GM12878 (cell line): ENCODE results near the gene SLC46A2.

Experiments used
- CHD1 ChIP-seq: IDR thresholded peaks from 2 replicates; pipeline ENCODE4 v1.6.1; 2012; ENCODE audit warnings: low read depth, low read length, improper control_type of control experiment
- CTCF ChIP-seq, 3 experiments: IDR thresholded peaks in 2 of 3; conservative IDR thresholded peaks in 1 of 3; 2 replicates each; pipeline ENCODE4 v1.5.1; 2011; ENCODE audit warnings: low read depth in 3 of 3, low read length in 3 of 3, mild to moderate bottlenecking in 3 of 3, control low read depth in 2 of 3, moderate library complexity in 2 of 3, inconsistent platforms in 1 of 3, mixed read lengths in 1 of 3; ENCODE audit not compliant: control insufficient read depth in 2 of 3, insufficient read depth in 1 of 3; ENCODE audit errors: extremely low read depth in 1 of 3
- HDGF ChIP-seq: fragments of 450-650 bp; IDR thresholded peaks from 2 replicates; pipeline ENCODE4 v1.6.1; 2016; ENCODE audit warnings: antibody characterized with exemption
- MAX ChIP-seq: IDR thresholded peaks from 2 replicates; pipeline ENCODE4 v1.6.1; 2012; ENCODE audit warnings: low read depth, low read length, improper control_type of control experiment
- PKNOX1 ChIP-seq: fragments of 450-650 bp; IDR thresholded peaks from 2 replicates; pipeline ENCODE4 v1.6.1; 2016; ENCODE audit warnings: mild to moderate bottlenecking
- POLR2A ChIP-seq: IDR thresholded peaks from 2 replicates; pipeline ENCODE4 v1.6.1; 2011; ENCODE audit warnings: low read depth, mild to moderate bottlenecking, low read length
- POLR2AphosphoS5 ChIP-seq: IDR thresholded peaks from 2 replicates; pipeline ENCODE4 v1.6.1; 2011; ENCODE audit warnings: mild to moderate bottlenecking, low read length, inconsistent platforms
- RUNX3 ChIP-seq: IDR thresholded peaks from 2 replicates; pipeline ENCODE4 v1.6.1; 2012; ENCODE audit warnings: low read length, inconsistent platforms
- TBL1XR1 ChIP-seq: IDR thresholded peaks from 2 replicates; pipeline ENCODE4 v1.6.1; 2012; ENCODE audit warnings: low read depth, low read length, improper control_type of control experiment
- YY1 ChIP-seq: IDR thresholded peaks from 2 replicates; pipeline ENCODE4 v1.6.1; 2011; ENCODE audit warnings: low read depth, mild to moderate bottlenecking, low read length

GRCh38 chr9:112917987-112918362, 27.3 kb upstream of the SLC46A2 start:
- TF ChIP-seq CTCF (IDR thresholded peaks at IDR 0.05 in 2 of 3, conservative IDR thresholded peaks at IDR 0.05 in 1 of 3; ENCODE audit: control insufficient read depth in 2 of 3, extremely low read depth in 1 of 3, insufficient read depth in 1 of 3, low read depth in 3 of 3, low read length in 3 of 3) = no peak
- TF ChIP-seq RUNX3 = no peak
- no peak for TF ChIP-seq PKNOX1
- TF ChIP-seq POLR2AphosphoS5 = no peak
- no peak for TF ChIP-seq MAX
- no peak for TF ChIP-seq TBL1XR1
- TF ChIP-seq CHD1 = no peak
- no peak for TF ChIP-seq HDGF
- no peak for TF ChIP-seq POLR2A
- no peak for TF ChIP-seq YY1
